ENCODE measurements around the gene KRR1.
A peak's percentile ranks its signal among the peaks of the same experiment; 100 is the strongest.

KRR1 gene

GRCh38 chr12:75511116-75512048 is at the start of gene KRR1:
KRR1 (minus strand) TSS chr12:75511609; CDS start chr12:75511597, 12 bp downstream.
- Mint-ChIP-seq H3K9me3 (peaks cover 8% of the 10 kb centered on the region), H3K27ac (peak within 1 kb of the TSS; percentile 99), H3K4me1 (ENCODE audit: low read depth) (peaks cover 29% of the 10 kb centered on the region), H3K27me3 (ENCODE audit: low read depth) (peaks cover 3% of the 10 kb centered on the region), H3K4me3 (peak within 1 kb of the TSS; percentile 99), H3K36me3 (ENCODE audit: low read depth) (peaks cover 26% of the 10 kb centered on the region)
- DNase-seq (ENCODE audit: low spot score): peak; percentile 92

DNA sequence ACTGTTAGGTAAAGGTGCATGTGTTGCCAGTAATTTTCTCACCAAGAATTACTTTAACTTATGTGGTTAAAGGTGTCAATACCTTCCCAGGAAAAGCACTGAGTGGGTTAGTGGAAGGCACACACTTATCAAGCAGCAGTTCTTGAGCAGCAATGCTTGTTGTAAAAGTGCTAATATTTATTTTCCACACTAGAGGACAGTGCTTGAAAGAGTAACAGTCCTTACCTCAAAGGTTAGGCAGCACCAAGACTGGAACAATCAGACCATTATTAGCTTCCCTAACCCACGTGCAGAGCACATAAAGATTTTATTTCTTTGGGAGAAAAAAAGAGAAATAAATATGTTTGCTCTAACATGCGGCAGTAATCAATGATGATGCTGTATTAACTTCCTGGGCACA is 48.8 kb upstream of the KRR1 start:
- H3K27ac Mint-ChIP-seq: no peak overlapping the region

GRCh38 chr12:75558287-75558686 is 46.9 kb upstream of the KRR1 start:
- peaks cover 45% of the 10 kb centered on the region for H3K27me3 Mint-ChIP-seq (ENCODE audit: low read depth)
- no peaks in the 10 kb centered on the region for H3K9me3 Mint-ChIP-seq
- no peak overlapping the region for H3K4me3 Mint-ChIP-seq
- DNase-seq (ENCODE audit: low spot score): no peak
- H3K27ac Mint-ChIP-seq: no peak overlapping the region
- no peaks in the 10 kb centered on the region for H3K4me1 Mint-ChIP-seq (ENCODE audit: low read depth)
- H3K36me3 Mint-ChIP-seq (ENCODE audit: low read depth): no peaks in the 10 kb centered on the region

More for the DNA sequence above, 48.8 kb upstream of the KRR1 start:
- Mint-ChIP-seq H3K36me3 (ENCODE audit: low read depth) (no peaks in the 10 kb centered on the region), H3K4me3 (no peak overlapping the region), H3K4me1 (ENCODE audit: low read depth) (no peaks in the 10 kb centered on the region), H3K27me3 (ENCODE audit: low read depth) (peaks cover 35% of the 10 kb centered on the region), H3K9me3 (no peaks in the 10 kb centered on the region)
- no peak for DNase-seq (ENCODE audit: low spot score)

DNA sequence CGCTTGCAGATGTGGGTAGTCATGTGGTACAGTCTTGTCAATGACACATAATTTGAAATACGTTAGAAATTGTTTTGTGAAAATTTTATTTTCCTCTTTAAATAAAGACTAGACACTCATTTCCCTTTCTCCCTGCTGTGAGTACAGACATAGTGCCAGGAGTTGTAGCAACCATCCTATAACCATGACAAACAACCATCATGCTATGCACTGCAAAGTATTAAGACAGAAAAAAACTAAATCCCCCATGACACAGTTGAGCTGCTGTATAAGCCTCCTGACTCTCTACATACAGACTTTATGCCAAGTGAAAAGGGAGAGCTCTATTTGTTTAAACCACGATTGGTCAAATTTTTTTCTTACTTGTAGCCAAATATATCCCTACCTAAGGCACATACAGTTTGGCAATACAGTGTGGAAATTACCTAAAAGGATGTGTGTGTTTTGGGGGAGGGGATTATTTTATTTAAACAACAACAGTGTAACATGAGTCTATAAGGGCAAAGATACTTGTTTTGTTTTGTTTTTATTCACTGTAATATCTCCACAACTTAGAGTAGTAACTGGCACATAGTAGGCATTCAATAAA is 45.0 kb upstream of the KRR1 start:
- H3K36me3 Mint-ChIP-seq (ENCODE audit: low read depth): no peaks in the 10 kb centered on the region
- no peaks in the 10 kb centered on the region for H3K4me1 Mint-ChIP-seq (ENCODE audit: low read depth)
- no peaks in the 10 kb centered on the region for H3K9me3 Mint-ChIP-seq
- no peak overlapping the region for H3K4me3 Mint-ChIP-seq
- no peak for DNase-seq (ENCODE audit: low spot score)
- H3K27ac Mint-ChIP-seq: no peak overlapping the region
- H3K27me3 Mint-ChIP-seq (ENCODE audit: low read depth): peaks cover 45% of the 10 kb centered on the region

GRCh38 chr12:75554556-75554880 is 43.1 kb upstream of the KRR1 start:
- Mint-ChIP-seq H3K27ac (no peak overlapping the region), H3K9me3 (no peaks in the 10 kb centered on the region), H3K36me3 (ENCODE audit: low read depth) (no peaks in the 10 kb centered on the region), H3K4me1 (ENCODE audit: low read depth) (no peaks in the 10 kb centered on the region), H3K4me3 (no peak overlapping the region), H3K27me3 (ENCODE audit: low read depth) (peaks cover 50% of the 10 kb centered on the region)
- DNase-seq (ENCODE audit: low spot score): no peak

- no peaks in the 10 kb centered on the region for H3K9me3 Mint-ChIP-seq
- H3K27me3 Mint-ChIP-seq (ENCODE audit: low read depth): peaks cover 51% of the 10 kb centered on the region
- H3K4me3 Mint-ChIP-seq: no peak overlapping the region
Observed at GRCh38 chr12:75553836-75554555, 42.6 kb upstream of the KRR1 start.

GRCh38 chr12:75553398-75553797 is 42.0 kb upstream of the KRR1 start:
- Mint-ChIP-seq H3K27ac (no peak overlapping the region), H3K9me3 (no peaks in the 10 kb centered on the region), H3K36me3 (ENCODE audit: low read depth) (no peaks in the 10 kb centered on the region), H3K4me1 (ENCODE audit: low read depth) (no peaks in the 10 kb centered on the region), H3K4me3 (no peak overlapping the region), H3K27me3 (ENCODE audit: low read depth) (peaks cover 53% of the 10 kb centered on the region)
- no peak for DNase-seq (ENCODE audit: low spot score)

More at GRCh38 chr12:75553836-75554555, 42.6 kb upstream of the KRR1 start:
- H3K36me3 Mint-ChIP-seq (ENCODE audit: low read depth): no peaks in the 10 kb centered on the region
- no peak overlapping the region for H3K27ac Mint-ChIP-seq
- H3K4me1 Mint-ChIP-seq (ENCODE audit: low read depth): no peaks in the 10 kb centered on the region
- DNase-seq (ENCODE audit: low spot score): no peak

DNA sequence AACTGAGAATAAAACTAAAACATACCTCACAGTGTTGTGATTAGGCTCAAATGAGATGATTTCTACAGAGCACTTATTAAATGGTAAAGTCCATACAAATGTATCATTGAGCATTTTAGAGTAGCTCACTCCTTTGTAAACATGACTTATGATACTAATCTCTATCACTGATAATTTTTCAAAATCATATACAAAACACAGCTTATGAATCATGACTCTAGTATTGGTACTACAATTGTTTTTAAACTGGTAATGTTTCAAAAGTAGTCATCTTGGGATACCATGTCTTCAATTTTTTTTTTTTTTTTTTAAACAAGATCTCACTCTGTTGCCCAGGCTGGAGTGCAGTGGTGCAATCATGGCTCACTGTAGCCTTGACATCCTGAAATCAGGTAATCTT is 40.1 kb upstream of the KRR1 start:
- DNase-seq (ENCODE audit: low spot score): no peak
- H3K9me3 Mint-ChIP-seq: no peaks in the 10 kb centered on the region
- no peak overlapping the region for H3K4me3 Mint-ChIP-seq
- no peak overlapping the region for H3K27ac Mint-ChIP-seq
- H3K27me3 Mint-ChIP-seq (ENCODE audit: low read depth): peaks cover 53% of the 10 kb centered on the region
- no peaks in the 10 kb centered on the region for H3K36me3 Mint-ChIP-seq (ENCODE audit: low read depth)
- H3K4me1 Mint-ChIP-seq (ENCODE audit: low read depth): no peaks in the 10 kb centered on the region

- H3K4me3 Mint-ChIP-seq: no peak overlapping the region
- no peaks in the 10 kb centered on the region for H3K36me3 Mint-ChIP-seq (ENCODE audit: low read depth)
- H3K4me1 Mint-ChIP-seq (ENCODE audit: low read depth): no peaks in the 10 kb centered on the region
- peaks cover 57% of the 10 kb centered on the region for H3K27me3 Mint-ChIP-seq (ENCODE audit: low read depth)
- no peaks in the 10 kb centered on the region for H3K9me3 Mint-ChIP-seq
- DNase-seq (ENCODE audit: low spot score): no peak
- H3K27ac Mint-ChIP-seq: no peak overlapping the region
Observed at GRCh38 chr12:75550401-75551240, 39.2 kb upstream of the KRR1 start.

- Mint-ChIP-seq H3K4me3 (no peak overlapping the region), H3K36me3 (ENCODE audit: low read depth) (no peaks in the 10 kb centered on the region), H3K9me3 (no peaks in the 10 kb centered on the region), H3K4me1 (ENCODE audit: low read depth) (no peaks in the 10 kb centered on the region), H3K27me3 (ENCODE audit: low read depth) (peaks cover 56% of the 10 kb centered on the region), H3K27ac (no peak overlapping the region)
- DNase-seq (ENCODE audit: low spot score): no peak
Observed at GRCh38 chr12:75549989-75550388, 38.6 kb upstream of the KRR1 start.

DNA sequence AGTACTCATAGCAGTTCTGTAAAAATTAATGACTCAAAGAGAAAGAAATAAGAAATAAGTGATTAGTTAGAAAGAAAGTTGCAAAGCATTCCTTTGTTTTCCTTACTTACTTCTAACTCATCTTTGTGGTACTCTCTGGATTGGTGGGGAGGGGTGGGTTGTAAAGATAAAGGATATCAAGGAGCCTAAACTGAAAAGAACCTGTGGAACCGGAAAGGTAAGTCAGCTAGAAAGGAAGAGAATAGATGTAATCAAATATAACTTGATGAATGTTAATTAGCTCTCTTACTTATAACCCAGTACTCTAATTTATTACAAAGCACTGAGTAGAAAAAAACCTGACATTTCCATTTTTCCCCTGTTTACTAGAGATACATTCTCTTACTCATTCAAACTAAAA is 37.5 kb upstream of the KRR1 start:
- no peak overlapping the region for H3K4me3 Mint-ChIP-seq
- H3K27me3 Mint-ChIP-seq (ENCODE audit: low read depth): peaks cover 57% of the 10 kb centered on the region
- H3K9me3 Mint-ChIP-seq: no peaks in the 10 kb centered on the region
- H3K4me1 Mint-ChIP-seq (ENCODE audit: low read depth): no peaks in the 10 kb centered on the region
- no peak overlapping the region for H3K27ac Mint-ChIP-seq
- DNase-seq (ENCODE audit: low spot score): no peak
- H3K36me3 Mint-ChIP-seq (ENCODE audit: low read depth): no peaks in the 10 kb centered on the region

DNA sequence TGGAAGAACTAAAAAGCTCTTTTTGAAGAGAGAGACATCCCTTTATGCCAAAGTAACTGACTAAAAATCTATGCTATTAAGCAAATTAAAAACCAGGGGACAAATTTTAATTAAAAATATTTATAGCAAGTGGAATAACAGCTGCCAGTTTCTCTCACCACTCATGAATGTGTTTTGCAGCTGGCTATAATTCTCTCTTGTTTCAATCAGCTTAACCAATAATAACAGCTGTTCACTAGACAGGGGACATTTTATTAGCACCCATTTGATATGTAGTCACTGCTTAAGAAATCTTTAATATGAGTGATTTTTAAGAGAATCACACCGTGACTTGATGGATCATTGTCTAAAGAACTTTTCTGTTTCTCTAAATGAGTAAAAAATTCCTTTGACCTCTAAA is 34.2 kb upstream of the KRR1 start:
- no peaks in the 10 kb centered on the region for H3K9me3 Mint-ChIP-seq
- no peak overlapping the region for H3K27ac Mint-ChIP-seq
- no peak for DNase-seq (ENCODE audit: low spot score)
- no peak overlapping the region for H3K4me3 Mint-ChIP-seq
- H3K27me3 Mint-ChIP-seq (ENCODE audit: low read depth): peaks cover 65% of the 10 kb centered on the region
- no peaks in the 10 kb centered on the region for H3K36me3 Mint-ChIP-seq (ENCODE audit: low read depth)
- no peaks in the 10 kb centered on the region for H3K4me1 Mint-ChIP-seq (ENCODE audit: low read depth)

DNA sequence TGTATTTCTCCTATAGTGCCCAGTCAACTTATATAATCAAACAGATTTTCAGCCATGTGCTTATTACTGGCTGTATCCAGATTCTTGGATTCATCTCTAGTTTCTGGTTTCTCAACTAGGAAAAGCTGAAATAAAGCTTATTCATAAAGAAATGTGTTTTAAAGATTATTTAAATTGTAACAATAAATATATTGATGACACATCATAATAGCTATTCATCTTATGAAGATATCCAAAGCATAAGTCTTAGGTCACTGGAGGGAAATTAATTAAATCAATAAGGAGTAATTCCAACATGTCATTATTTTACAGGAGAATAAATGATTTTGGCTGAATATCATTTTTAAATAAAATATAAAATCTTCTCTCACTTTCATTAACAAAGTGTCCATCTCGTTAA is 32.1 kb upstream of the KRR1 start:
- Mint-ChIP-seq H3K9me3 (no peaks in the 10 kb centered on the region), H3K36me3 (ENCODE audit: low read depth) (no peaks in the 10 kb centered on the region), H3K27me3 (ENCODE audit: low read depth) (peaks cover 57% of the 10 kb centered on the region), H3K4me3 (no peak overlapping the region), H3K27ac (no peak overlapping the region), H3K4me1 (ENCODE audit: low read depth) (no peaks in the 10 kb centered on the region)
- no peak for DNase-seq (ENCODE audit: low spot score)

Data from T-helper 2 cell treated with Interferon-gamma antibody and Interleukin-4, amounts not matched to agents 5 μg/mL and 100 μg/mL, for 36 hours (primary cell).